C4-2B (cell line): ENCODE data around the gene DOCK10.

Experiments used
- H3K27ac ChIP-seq: fragments of 450-650 bp; 2 replicates; pipeline ENCODE4 v1.5.1; 2017
- ZFX ChIP-seq: fragments of 450-650 bp; IDR thresholded peaks from 2 replicates; pipeline ENCODE4 v1.6.1; 2017
- TF ChIP-seq, protein P1 (sequence below): fragments of 450-650 bp; conservative IDR thresholded peaks from 2 replicates; pipeline ENCODE4 v1.5.1; 2017; ENCODE audit warnings: mild to moderate bottlenecking

The DOCK10 gene

DNA sequence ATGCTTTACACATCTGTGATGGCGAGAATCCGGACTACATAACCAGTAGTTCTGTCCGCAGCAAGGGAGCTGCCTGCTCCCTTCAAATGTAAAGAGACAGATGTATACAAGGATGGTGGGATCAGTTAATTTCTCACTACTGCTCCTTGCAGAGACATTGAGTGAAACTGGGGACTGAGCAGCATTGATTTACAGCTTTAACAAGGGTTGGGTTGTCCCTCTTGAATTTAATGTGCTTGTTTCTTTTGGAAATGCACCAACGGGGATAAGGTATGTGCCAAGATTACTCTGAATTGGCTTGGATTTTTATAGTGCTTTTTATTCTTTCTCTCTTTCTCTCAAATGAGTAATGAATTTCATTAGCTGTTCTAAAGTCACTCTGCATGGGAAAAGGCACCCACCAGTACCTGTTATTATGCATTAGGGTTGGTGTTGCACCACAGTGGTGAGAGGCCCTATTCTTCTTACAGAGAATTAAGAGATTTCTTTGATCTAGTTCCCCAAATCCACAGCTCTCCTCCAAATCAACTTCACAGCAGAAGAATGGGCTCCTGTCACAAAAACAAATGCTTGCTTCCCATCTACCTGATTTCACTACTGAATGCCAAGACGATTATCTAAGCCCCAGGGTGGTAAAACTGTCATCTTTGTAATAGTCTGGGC, 107.6 kb downstream of the DOCK10 start:
- TF ChIP-seq, protein P1, sequence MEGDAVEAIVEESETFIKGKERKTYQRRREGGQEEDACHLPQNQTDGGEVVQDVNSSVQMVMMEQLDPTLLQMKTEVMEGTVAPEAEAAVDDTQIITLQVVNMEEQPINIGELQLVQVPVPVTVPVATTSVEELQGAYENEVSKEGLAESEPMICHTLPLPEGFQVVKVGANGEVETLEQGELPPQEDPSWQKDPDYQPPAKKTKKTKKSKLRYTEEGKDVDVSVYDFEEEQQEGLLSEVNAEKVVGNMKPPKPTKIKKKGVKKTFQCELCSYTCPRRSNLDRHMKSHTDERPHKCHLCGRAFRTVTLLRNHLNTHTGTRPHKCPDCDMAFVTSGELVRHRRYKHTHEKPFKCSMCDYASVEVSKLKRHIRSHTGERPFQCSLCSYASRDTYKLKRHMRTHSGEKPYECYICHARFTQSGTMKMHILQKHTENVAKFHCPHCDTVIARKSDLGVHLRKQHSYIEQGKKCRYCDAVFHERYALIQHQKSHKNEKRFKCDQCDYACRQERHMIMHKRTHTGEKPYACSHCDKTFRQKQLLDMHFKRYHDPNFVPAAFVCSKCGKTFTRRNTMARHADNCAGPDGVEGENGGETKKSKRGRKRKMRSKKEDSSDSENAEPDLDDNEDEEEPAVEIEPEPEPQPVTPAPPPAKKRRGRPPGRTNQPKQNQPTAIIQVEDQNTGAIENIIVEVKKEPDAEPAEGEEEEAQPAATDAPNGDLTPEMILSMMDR, result no peak
- TF ChIP-seq ZFX, result no peak
- peak overlapping the region; percentile 49; the same call in 1 of the 2 replicates for H3K27ac ChIP-seq

DNA sequence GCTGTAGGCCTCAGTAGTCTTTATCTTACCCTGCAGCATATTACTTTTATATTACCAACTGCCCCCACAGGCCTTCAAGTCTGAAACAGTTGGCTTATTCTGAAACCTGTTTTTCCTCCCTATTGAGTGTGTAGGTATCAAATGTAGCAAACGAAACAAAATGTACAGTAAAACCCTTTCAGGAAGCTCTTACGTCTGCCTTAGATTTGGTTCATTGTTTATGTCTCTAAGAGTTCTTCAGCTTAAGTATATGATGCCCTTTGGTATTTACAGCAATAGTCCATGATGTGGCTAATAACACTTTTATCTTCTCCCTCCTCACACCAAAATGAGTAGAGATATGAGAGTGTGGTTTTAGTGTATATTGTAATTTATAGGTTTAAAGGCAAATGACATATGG, 108.8 kb downstream of the DOCK10 start:
- no peak overlapping the region for H3K27ac ChIP-seq

GRCh38 chr2:224932522-224932921, 109.7 kb downstream of the DOCK10 start:
- TF ChIP-seq ZFX, result no peak
- TF ChIP-seq, protein P1, result no peak

More for the DNA sequence above, 108.8 kb downstream of the DOCK10 start:
- TF ChIP-seq, protein P1, result no peak
- no peak for TF ChIP-seq ZFX

GRCh38 chr2:224931956-224932355, 110.3 kb downstream of the DOCK10 start:
- no peak for TF ChIP-seq ZFX
- H3K27ac ChIP-seq, result no peak overlapping the region

More at GRCh38 chr2:224932522-224932921, 109.7 kb downstream of the DOCK10 start:
- H3K27ac ChIP-seq, result no peak overlapping the region

DNA sequence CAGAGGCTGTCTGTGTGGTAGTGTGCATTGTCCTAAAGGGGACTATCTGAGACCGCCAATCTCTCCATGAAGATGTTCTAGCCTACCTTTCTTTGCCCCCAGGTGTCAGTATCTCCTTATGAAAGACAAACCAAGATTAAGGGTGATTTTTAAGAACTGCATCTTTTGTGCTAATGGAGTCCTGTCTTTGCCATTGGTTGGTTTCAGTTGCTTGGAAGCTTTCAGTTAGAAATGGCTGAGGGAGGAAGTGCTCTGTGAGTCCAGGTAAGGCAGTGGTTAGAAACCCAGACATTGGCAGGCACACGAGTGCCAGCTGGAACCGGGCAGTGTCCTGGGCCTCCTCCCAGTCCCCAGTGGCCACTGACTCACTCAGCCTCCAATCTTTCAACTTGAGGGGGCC, 111.3 kb downstream of the DOCK10 start:
- no peak for TF ChIP-seq ZFX
- TF ChIP-seq, protein P1, result no peak
- H3K27ac ChIP-seq, result peak overlapping the region; percentile 3; the same call in 1 of the 2 replicates

GRCh38 chr2:224930124-224930523, 112.1 kb downstream of the DOCK10 start:
- H3K27ac ChIP-seq, result peak overlapping the region; percentile 42
- TF ChIP-seq, protein P1, result no peak
- TF ChIP-seq ZFX, result no peak

GRCh38 chr2:224929512-224929911, 112.8 kb downstream of the DOCK10 start:
- TF ChIP-seq, protein P1, result no peak
- no peak for TF ChIP-seq ZFX
- peak overlapping the region; percentile 42 for H3K27ac ChIP-seq

DNA sequence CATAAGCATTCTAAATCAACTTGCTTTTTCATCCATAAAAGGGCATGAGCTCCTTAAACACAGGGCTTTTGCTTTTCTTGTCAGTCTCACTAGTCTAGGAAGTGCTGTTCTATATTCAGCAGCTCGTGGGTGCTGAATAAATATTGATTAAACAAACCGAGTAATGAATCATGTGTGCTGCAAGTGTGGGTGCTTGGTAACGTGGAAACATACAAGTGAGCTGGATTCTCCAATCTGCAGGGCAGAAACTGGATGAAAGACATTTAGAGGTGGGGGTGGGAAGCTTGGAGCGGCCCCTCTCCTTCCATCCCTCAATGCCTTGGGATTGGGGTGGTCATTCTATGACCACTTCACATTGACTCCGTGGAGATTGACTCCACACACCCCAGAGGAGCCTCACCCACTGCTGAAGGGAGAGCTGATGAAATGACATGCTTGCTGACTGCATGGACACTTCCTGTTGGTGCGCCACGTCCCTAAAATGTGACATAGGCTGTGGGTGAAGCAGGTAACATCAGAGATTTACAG, 114.6 kb downstream of the DOCK10 start:
- TF ChIP-seq ZFX, result no peak
- TF ChIP-seq, protein P1, result no peak
- no peak overlapping the region for H3K27ac ChIP-seq
